Smooth muscle cell of the brain vasculature (primary cell): ENCODE results near the gene APBB1IP.

ENCODE experiments used
- DNase-seq: peaks from one replicate; pipeline ENCODE4 v3.0.0-alpha.2; 2012; ENCODE audit warnings: low read depth, low spot score

The APBB1IP gene

GRCh38 chr10:26507441-26507840 lies 69.3 kb downstream of the APBB1IP start:
- no peak for DNase-seq

GRCh38 chr10:26508016-26508415 lies 69.9 kb downstream of the APBB1IP start:
- no peak for DNase-seq

DNA sequence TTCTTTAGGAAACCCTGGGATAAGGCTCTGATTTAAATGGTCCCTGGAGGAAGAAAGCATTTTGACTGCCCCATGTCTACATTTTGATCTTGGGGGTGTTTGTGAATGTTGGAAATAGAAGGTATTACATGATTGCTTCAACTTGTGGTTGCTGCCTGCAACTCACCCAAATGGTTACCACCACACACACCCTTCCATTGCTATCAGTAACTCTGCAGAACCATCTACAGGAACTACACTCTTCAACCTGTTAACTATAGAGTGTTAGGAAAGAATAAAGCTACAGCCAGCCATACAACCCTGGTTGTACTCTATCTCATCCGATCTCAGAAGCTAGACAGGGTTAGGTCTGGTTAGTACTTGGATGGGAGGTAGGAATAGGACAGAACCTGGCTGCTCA lies 71.2 kb downstream of the APBB1IP start:
- no peak for DNase-seq

DNA sequence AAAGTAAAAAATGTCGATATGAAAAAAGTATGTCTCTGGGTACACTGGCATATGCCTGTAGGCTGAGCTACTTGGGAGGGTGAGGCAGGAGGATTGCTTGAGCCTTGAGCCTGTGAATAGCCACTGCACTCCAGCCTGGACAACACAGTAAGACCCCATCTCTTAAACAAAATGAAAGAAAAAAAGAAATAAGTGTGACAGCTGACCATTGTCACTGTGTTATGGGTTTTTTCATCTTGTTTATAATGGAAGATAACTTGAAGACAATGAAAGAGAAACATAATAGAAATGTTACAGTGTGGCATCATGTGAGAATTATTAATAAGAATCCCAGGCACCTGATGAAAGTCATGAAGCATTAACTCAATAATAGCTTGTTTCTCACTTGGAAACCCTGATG lies 75.0 kb downstream of the APBB1IP start:
- no peak for DNase-seq

DNA sequence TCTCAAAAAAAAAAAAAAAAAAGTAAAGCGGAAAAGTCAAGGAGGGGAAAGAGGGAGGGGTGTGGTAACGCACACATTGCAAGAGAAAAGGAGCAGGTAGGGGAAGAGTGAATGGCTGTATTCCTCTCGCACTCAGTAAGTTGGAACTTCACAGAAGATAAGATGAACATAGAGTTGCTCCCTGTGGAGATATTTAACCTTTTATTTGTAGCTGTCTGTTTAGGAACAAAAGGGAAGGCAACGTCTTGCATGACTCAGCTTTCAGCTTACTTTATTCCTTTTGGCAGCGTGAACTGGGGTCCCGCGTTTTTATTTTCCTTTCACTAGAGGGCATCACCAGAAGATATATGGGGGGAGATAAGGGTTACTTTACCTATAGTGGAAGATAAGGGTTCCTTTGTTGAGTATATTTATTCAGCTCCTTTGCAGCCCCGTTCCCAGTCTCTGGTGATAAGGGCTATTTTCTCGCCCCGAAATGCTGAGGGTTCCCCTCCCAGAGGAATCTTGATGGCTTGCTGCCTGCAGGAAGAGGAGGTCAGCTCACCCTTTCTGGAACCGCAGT lies 78.5 kb downstream of the APBB1IP start:
- DNase-seq, result no peak

- DNase-seq, result no peak
Observed at GRCh38 chr10:26517141-26517867, 79.2 kb downstream of the APBB1IP start.

DNA sequence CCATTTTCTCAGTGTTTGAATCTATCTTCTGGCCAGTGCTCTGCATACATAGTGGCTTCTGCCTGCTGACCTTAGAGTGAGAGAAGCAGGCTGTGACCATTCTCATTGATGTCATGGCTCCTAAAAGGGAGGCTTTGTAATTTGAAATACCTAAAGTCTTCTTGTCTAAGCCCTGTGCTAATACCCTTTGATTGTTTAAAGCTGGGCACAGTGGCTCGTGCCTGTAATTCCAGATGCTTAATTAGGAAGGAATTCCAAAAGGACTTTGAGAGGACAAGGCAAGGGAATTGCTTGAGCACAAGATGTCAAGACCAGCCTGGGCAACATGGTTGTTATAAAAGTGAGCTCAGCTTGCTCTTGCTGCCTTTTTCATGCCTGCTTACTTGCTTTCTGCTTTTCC lies 81.7 kb downstream of the APBB1IP start:
- DNase-seq, result no peak

- DNase-seq, result no peak
Observed at GRCh38 chr10:26520575-26520974, 82.4 kb downstream of the APBB1IP start.

GRCh38 chr10:26524161-26524896 lies 86.2 kb downstream of the APBB1IP start:
- no peak for DNase-seq

- DNase-seq, result no peak
Observed at GRCh38 chr10:26525586-26525985, 87.4 kb downstream of the APBB1IP start.

- DNase-seq, result no peak
Observed at GRCh38 chr10:26527018-26527417, 88.9 kb downstream of the APBB1IP start.

DNA sequence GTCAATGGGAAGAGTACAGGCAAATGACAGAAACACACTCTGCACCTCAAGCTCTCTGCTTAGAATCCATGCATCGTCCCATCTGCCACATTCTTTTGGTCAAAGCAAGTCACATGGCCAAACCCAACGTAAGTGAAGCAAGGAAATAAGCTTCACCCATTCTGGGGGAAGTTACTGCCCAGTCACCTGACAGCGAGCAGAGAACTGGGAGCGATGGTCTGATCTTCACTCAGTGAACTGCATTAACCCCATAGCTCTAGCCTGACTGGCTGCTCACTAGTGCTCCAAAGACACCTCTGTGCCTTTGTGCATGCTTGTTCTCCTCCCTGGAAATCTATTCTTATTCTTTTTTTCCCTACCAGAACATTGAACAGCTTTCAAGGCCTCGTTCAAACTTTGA lies 89.9 kb downstream of the APBB1IP start:
- no peak for DNase-seq

GRCh38 chr10:26528715-26529393 lies 90.7 kb downstream of the APBB1IP start:
- DNase-seq, result no peak

DNA sequence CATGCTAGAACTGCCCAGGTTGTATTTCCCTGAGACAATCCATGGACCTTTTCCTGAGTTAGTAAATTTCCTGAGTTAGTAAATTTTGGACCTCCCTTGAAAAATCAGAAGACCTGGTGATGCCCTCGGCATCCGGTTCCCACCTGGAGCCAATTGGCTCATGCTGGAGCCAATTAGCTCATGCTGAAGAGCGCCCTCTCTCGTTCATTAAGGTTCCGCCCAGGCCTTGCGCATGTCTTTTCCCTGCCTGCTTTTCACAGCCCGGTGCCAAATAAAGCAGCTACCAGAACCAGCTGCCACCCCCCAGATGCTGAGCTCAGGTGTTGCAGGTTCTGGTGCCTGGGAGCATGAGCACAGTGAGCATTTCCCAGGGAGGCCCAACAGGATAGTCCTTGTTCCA lies 96.2 kb downstream of the APBB1IP start:
- DNase-seq, result no peak

GRCh38 chr10:26540601-26541000 lies 102.5 kb downstream of the APBB1IP start:
- DNase-seq, result no peak

DNA sequence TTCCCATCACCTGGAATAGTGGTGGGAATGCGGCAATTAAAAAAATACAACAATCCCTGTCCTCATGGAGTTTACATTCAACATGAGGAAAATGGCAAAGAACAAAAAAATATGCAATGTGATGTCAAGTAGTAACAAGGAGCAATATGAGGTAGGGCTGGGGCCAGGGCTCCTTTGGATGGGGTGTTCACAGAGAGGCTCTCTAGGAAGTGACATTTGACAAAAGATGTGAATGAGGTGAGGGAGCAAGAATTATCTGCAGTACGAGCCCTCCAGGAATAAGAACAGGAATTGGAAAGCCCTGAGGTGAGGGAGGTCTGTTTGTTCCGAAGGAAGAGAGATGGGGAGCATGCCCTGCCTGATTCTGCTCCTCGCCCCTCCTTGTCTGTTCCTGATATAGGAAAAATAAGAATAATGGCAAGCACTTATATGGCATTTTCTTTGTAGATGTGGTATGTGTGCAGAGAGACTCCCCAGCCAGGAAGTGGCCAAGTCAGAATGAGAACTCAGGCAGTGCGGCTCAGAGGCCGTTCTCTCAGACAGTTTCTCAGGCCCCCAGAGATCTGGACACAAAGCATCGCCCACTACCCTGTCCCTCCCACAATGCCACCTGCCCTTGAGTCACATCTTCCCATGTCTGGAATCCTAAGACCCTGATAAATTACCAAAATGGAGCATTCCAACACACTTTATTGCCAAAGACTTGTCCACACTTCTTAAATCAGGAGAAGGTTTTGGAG lies 105.6 kb downstream of the APBB1IP start:
- DNase-seq, result no peak

GRCh38 chr10:26544932-26545331 lies 106.8 kb downstream of the APBB1IP start:
- DNase-seq, result no peak

GRCh38 chr10:26550774-26551526 lies 112.8 kb downstream of the APBB1IP start:
- DNase-seq, result no peak

DNA sequence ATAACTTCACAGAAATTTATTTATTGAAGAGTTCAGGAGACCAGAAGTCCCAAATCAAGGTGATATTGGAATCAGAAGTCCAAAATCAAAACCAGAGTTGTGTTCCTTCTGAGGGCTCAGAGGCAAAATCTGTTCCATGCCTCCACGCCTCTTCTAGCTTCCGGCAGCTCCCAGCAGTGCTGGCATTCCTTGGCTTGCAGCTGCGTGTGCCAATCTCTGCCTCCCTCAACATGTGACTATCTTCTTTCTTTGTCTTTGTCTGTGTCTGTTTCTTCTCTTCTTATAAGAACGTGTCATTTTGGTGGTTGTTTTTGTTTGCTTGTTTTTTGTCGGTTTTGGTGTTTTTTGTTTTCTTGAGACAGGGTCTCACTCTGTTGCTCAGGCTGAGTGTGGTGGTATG lies 116.1 kb downstream of the APBB1IP start:
- DNase-seq, result no peak

- no peak for DNase-seq
Observed at GRCh38 chr10:26555719-26556368, 117.7 kb downstream of the APBB1IP start.
